Cardiac muscle cell (in vitro differentiated cells and primary cell): ENCODE data around the gene CDC27. TPM values are rescaled to one million over a fixed set of nuclear protein-coding genes. Genes with fewer than 3 reads are reported as not detected.
A peak's percentile ranks its signal among the peaks of the same experiment; 100 is the strongest.
"Not testable (repeated sequence)": the region's sequence is repeated elsewhere in the genome, so short reads cannot be mapped to it uniquely, and the experiment has no call there.

Experiments used
- DNase-seq, 2 donors: peaks; one replicate each; pipeline versions ENCODE4 v3.0.0 to v3.0.0-alpha.2; 2010 to 2017; ENCODE audit warnings: low read depth in 1 of 2, low spot score in 1 of 2
- H3K27ac ChIP-seq: fragments of 200-600 bp; sonication (generic); 2 replicates; pipeline ENCODE4 v1.5.1; 2016
- H3K27me3 ChIP-seq: fragments of 200-600 bp; sonication (generic); 2 replicates; pipeline ENCODE4 v1.6.0; 2016; ENCODE audit warnings: control low read depth
- H3K36me3 ChIP-seq: fragments of 200-600 bp; sonication (generic); 2 replicates; pipeline ENCODE4 v1.5.1; 2016; ENCODE audit warnings: control low read depth
- H3K4me1 ChIP-seq: fragments of 200-600 bp; sonication (generic); 2 replicates; pipeline ENCODE4 v1.8.1; 2017; ENCODE audit warnings: low read depth, mild to moderate bottlenecking, mixed run types
- H3K4me3 ChIP-seq: fragments of 200-600 bp; sonication (generic); 2 replicates; pipeline ENCODE4 v1.5.1; 2016; ENCODE audit warnings: mild to moderate bottlenecking
- H3K9me3 ChIP-seq: fragments of 200-600 bp; sonication (generic); 2 replicates; pipeline ENCODE4 v1.5.1; 2017; ENCODE audit warnings: low read depth, mild to moderate bottlenecking, control low read depth
- CTCF ChIP-seq: IDR thresholded peaks from 2 replicates; pipeline ENCODE4 v1.5.1; 2012; ENCODE audit warnings: low read depth, mild to moderate bottlenecking, low read length
- polyA plus RNA-seq: library from polyadenylated mRNA; unstranded; fragments of >200 nt; fragmentation: Nextera tagmentation; extraction: Ambion mirVana; gene quantifications from 2 replicates; pipeline ENCODE4 v1.2.1, GENCODE V29; 2016
- total RNA-seq: library from RNA; depleted of rRNA; stranded (reverse); fragments of >200 nt; gene quantifications from 2 replicates; pipeline ENCODE4 v1.2.3, GENCODE V29; 2016

The CDC27 gene
- total and polyA plus RNA-seq, 2 experiments from 2014 or later = 52.9 to 85.4 TPM

GRCh38 chr17:47190243-47190642 is 1.1 kb upstream of the CDC27 start:
- Histone ChIP-seq H3K4me3 (no peak overlapping the region), H3K4me1 (peaks cover 23% of the 10 kb centered on the region), H3K36me3 (no peaks in the 10 kb centered on the region), H3K9me3 (no peaks in the 10 kb centered on the region), H3K27ac (no peak overlapping the region), H3K27me3 (no peaks in the 10 kb centered on the region)
- TF ChIP-seq CTCF = no peak
- DNase-seq = no peak

GRCh38 chr17:47189732-47190237 is 690 bp upstream of the CDC27 start:
- no peaks in the 10 kb centered on the region for H3K36me3 ChIP-seq
- peaks cover 25% of the 10 kb centered on the region for H3K4me1 ChIP-seq
- peak overlapping the region; percentile 31 for H3K4me3 ChIP-seq
- H3K27ac ChIP-seq = peak overlapping the region; percentile 38
- TF ChIP-seq CTCF = no peak
- no peaks in the 10 kb centered on the region for H3K27me3 ChIP-seq
- no peaks in the 10 kb centered on the region for H3K9me3 ChIP-seq
- no peak for DNase-seq

GRCh38 chr17:47188271-47188875 is 722 bp downstream of the CDC27 start:
- Histone ChIP-seq H3K9me3 (no peaks in the 10 kb centered on the region), H3K36me3 (no peaks in the 10 kb centered on the region), H3K4me1 (peaks cover 38% of the 10 kb centered on the region), H3K4me3 (peak overlapping the region; percentile 53), H3K27me3 (no peaks in the 10 kb centered on the region), H3K27ac (peak overlapping the region; percentile 99)
- DNase-seq = peak in 1 of 2 donors; percentile 57
- TF ChIP-seq CTCF = no peak

DNA sequence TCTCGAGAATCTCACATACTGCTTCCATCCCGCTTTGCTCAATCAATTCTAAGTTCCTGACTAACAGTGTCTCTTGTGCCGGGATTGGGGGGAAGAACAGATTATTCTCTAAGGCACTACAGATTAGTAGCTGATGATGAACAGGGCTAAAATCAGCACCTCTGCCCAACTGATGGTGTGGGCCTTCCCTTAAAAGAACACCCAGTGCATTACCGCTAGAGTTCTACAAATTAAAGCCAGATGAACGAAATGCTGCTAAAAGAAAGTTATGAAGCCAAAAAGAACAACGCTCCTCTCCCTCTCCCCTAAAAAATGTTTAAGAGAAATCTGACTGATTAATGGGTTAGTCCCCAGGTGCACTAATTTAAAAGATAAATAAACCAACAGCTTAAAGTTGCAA is 4.4 kb downstream of the CDC27 start:
- H3K27ac ChIP-seq = peak overlapping the region; percentile 13
- peaks cover 54% of the 10 kb centered on the region for H3K4me1 ChIP-seq
- peak; percentile 23 to 33 for DNase-seq
- H3K9me3 ChIP-seq = no peaks in the 10 kb centered on the region
- H3K4me3 ChIP-seq = no peak overlapping the region
- no peak for TF ChIP-seq CTCF
- peaks cover 9% of the 10 kb centered on the region for H3K36me3 ChIP-seq
- no peaks in the 10 kb centered on the region for H3K27me3 ChIP-seq

DNA sequence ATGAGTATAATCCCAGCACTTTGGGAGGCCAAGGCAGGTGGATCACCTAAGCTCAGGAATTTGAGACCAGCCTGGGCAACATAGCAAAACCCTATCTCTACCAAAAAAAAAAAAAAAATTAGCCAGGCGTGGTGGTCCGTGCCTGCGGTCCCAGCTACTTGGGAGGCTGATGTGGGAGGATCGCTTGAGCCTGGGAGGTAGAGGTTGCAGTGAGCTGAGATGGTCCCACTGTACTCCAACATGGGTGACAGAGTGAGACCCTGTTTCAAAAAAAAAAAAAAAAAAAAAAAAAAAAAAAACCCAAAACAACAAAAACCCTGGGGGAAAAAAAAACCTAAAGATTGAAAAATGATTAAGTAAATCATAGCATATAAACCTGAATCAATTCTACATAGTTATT is 8.1 kb downstream of the CDC27 start:
- not testable (repeated sequence) for H3K9me3 ChIP-seq, H3K27ac ChIP-seq, H3K4me3 ChIP-seq, H3K27me3 ChIP-seq, DNase-seq
- H3K36me3 ChIP-seq = peaks cover 19% of the 10 kb centered on the region
- peaks cover 53% of the 10 kb centered on the region for H3K4me1 ChIP-seq

DNA sequence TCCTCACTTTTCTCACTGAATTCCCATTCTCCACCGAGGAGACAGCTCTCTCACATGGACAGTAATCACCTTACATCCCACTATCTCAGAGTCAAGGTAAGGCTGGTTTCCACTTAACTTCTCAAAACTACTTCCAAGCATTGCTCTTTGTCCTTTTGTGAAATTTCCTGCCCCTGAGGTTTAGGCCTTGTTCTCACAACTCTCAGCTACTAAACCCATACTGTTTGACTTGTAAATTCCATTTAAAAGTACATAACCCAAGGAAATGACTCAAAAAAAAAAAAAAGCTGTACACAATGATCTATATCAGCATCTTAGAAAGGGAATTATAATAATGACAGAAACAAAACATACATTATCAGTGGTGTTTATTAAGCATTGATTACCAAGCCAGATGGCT is 8.8 kb downstream of the CDC27 start:
- H3K36me3 ChIP-seq = peaks cover 19% of the 10 kb centered on the region
- H3K27ac ChIP-seq = peak overlapping the region; percentile 36
- no peaks in the 10 kb centered on the region for H3K9me3 ChIP-seq
- H3K4me1 ChIP-seq = peaks cover 52% of the 10 kb centered on the region
- DNase-seq = no peak
- TF ChIP-seq CTCF = no peak
- H3K27me3 ChIP-seq = no peaks in the 10 kb centered on the region
- H3K4me3 ChIP-seq = no peak overlapping the region
